Effector memory CD8-positive, alpha-beta T cell (primary cell): Measurements from ENCODE around the gene MRPL51.
"Not testable (repeated sequence)": the region's sequence is repeated elsewhere in the genome, so short reads cannot be mapped to it uniquely, and the experiment has no call there.

Source experiments
- ATAC-seq: fragments of 150-1000 bp; cut with Tn5 transposase; replicated peaks from 2 replicates; pipeline ENCODE4 v1.10.0; 2021; ENCODE audit warnings: mild to moderate bottlenecking, moderate library complexity
- DNase-seq, 3 experiments: peaks; one replicate each; pipeline ENCODE4 v3.0.0; 2021
- H3K27ac Mint-ChIP-seq, 2 donors: one replicate each; pipeline ENCODE4 v1.8.0; 2022; ENCODE audit warnings: mild to moderate bottlenecking in 2 of 2, mixed read lengths in 2 of 2, moderate library complexity in 2 of 2
- H3K27me3 Mint-ChIP-seq, 2 donors: one replicate each; pipeline ENCODE4 v1.8.0; 2022; ENCODE audit warnings: mixed read lengths in 2 of 2
- H3K36me3 Mint-ChIP-seq: one replicate; pipeline ENCODE4 v1.8.0; 2022; ENCODE audit warnings: mild to moderate bottlenecking, moderate library complexity, mixed read lengths; ENCODE audit not compliant: insufficient read depth
- H3K4me1 Mint-ChIP-seq, 2 donors: one replicate each; pipeline ENCODE4 v1.8.0; 2022; ENCODE audit warnings: low read depth in 2 of 2, mixed read lengths in 2 of 2
- H3K4me3 Mint-ChIP-seq, 2 donors: one replicate each; pipeline ENCODE4 v1.8.0; 2022; ENCODE audit warnings: mild to moderate bottlenecking in 2 of 2, mixed read lengths in 2 of 2, moderate library complexity in 2 of 2
- H3K9me3 Mint-ChIP-seq, 2 donors: one replicate each; pipeline ENCODE4 v1.8.0; 2022; ENCODE audit warnings: mixed read lengths in 2 of 2

The MRPL51 gene

GRCh38 chr12:6526766-6527525 lies 33.9 kb upstream of the MRPL51 start:
- H3K27me3 Mint-ChIP-seq: no peaks in the 10 kb centered on the region
- peaks cover 1 to 2% of the 10 kb centered on the region in 2 donors for H3K4me1 Mint-ChIP-seq
- H3K36me3 Mint-ChIP-seq: peaks cover 81% of the 10 kb centered on the region
- no peak overlapping the region for H3K4me3 Mint-ChIP-seq
- H3K9me3 Mint-ChIP-seq: no peaks in the 10 kb centered on the region
- H3K27ac Mint-ChIP-seq: no peak overlapping the region
- no peak for ATAC-seq
- DNase-seq: no peak

DNA sequence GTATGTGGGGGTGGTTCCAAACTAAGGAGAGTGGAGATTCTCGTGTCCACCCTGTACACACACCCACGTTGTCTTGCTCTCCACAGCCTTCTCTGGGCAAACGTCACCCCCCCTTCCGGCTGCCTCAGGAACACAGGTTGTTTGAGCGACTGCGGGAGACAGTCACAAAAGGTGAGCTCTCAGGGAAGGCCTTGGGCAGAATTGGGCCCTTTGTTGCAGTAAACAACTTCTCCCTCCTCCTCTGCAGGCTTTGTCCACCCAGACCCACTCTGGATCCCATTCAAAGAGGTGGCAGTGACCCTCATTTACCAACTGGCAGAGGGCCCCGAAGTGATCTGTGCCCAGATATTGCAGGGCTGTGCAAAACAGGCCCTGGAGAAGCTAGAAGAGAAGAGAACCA lies 33.1 kb upstream of the MRPL51 start:
- Mint-ChIP-seq H3K4me1 (no peaks in the 10 kb centered on the region), H3K36me3 (peaks cover 80% of the 10 kb centered on the region), H3K9me3 (no peaks in the 10 kb centered on the region), H3K27me3 (no peaks in the 10 kb centered on the region), H3K27ac (no peak overlapping the region), H3K4me3 (no peak overlapping the region)
- DNase-seq (no peak), ATAC-seq (no peak)

- no peaks in the 10 kb centered on the region for H3K9me3 Mint-ChIP-seq
Measured at GRCh38 chr12:6524648-6525047, 31.6 kb upstream of the MRPL51 start.

GRCh38 chr12:6523708-6524107 lies 30.6 kb upstream of the MRPL51 start:
- ATAC-seq: no peak
- H3K9me3 Mint-ChIP-seq: no peaks in the 10 kb centered on the region
- H3K4me1 Mint-ChIP-seq: peaks cover 1 to 6% of the 10 kb centered on the region in 2 donors
- H3K27me3 Mint-ChIP-seq: no peaks in the 10 kb centered on the region
- H3K4me3 Mint-ChIP-seq: no peak overlapping the region
- peaks cover 76% of the 10 kb centered on the region for H3K36me3 Mint-ChIP-seq
- H3K27ac Mint-ChIP-seq: peak overlapping the region; percentile 44 to 71
- no peak for DNase-seq

More at GRCh38 chr12:6524648-6525047, 31.6 kb upstream of the MRPL51 start:
- Mint-ChIP-seq H3K36me3 (peaks cover 78% of the 10 kb centered on the region), H3K27me3 (no peaks in the 10 kb centered on the region), H3K4me1 (peaks cover 1 to 6% of the 10 kb centered on the region in 2 donors), H3K4me3 (no peak overlapping the region), H3K27ac (peak overlapping the region in 1 of 2 donors; percentile 59)
- ATAC-seq: no peak
- DNase-seq: no peak

DNA sequence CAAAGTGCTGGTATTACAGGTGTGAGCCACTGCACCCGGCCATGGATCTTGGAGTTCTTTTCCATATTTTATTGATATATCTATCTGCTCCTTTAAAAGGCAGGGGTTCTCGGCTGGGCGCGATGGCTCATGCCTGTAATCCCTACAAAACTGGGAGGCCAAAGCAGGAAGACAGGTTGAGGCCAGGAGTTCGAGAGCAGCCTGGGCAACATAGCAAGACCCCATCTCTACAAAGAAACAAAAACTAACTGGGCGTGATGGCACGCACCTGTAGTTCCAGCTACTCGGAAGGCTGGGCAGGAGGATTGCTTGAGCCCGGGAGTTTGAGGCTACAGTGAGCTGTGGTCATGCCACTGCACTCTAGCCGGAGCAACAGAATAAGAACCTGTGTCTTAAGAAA lies 29.1 kb upstream of the MRPL51 start:
- Mint-ChIP-seq H3K36me3 (peaks cover 73% of the 10 kb centered on the region), H3K27ac (no peak overlapping the region)
- ATAC-seq: no peak

GRCh38 chr12:6520186-6520585 lies 27.1 kb upstream of the MRPL51 start:
- Mint-ChIP-seq H3K9me3 (no peaks in the 10 kb centered on the region), H3K36me3 (peaks cover 70% of the 10 kb centered on the region), H3K27ac (peak overlapping the region; percentile 19 to 79), H3K4me1 (peaks cover 1 to 6% of the 10 kb centered on the region in 2 donors), H3K4me3 (no peak overlapping the region), H3K27me3 (no peaks in the 10 kb centered on the region)
- DNase-seq (no peak), ATAC-seq (no peak)

More for the DNA sequence above, 29.1 kb upstream of the MRPL51 start:
- H3K27me3 Mint-ChIP-seq: no peaks in the 10 kb centered on the region
- H3K9me3 Mint-ChIP-seq: no peaks in the 10 kb centered on the region
- peaks cover 1 to 6% of the 10 kb centered on the region in 2 donors for H3K4me1 Mint-ChIP-seq
- no peak overlapping the region for H3K4me3 Mint-ChIP-seq
- DNase-seq: no peak

- no peak overlapping the region for H3K4me3 Mint-ChIP-seq
- no peak for DNase-seq
- H3K27me3 Mint-ChIP-seq: no peaks in the 10 kb centered on the region
- H3K9me3 Mint-ChIP-seq: no peaks in the 10 kb centered on the region
- H3K4me1 Mint-ChIP-seq: peaks cover 0 to 8% of the 10 kb centered on the region in 2 donors
- H3K27ac Mint-ChIP-seq: peak overlapping the region in 1 of 2 donors; percentile 36
- no peak for ATAC-seq
- peaks cover 28% of the 10 kb centered on the region for H3K36me3 Mint-ChIP-seq
Measured at GRCh38 chr12:6508087-6508486, 15.0 kb upstream of the MRPL51 start.

- peaks cover 21% of the 10 kb centered on the region for H3K36me3 Mint-ChIP-seq
- H3K9me3 Mint-ChIP-seq: no peaks in the 10 kb centered on the region
- no peak overlapping the region for H3K4me3 Mint-ChIP-seq
- H3K27ac Mint-ChIP-seq: peak overlapping the region in 1 of 2 donors; percentile 36
- H3K4me1 Mint-ChIP-seq: peaks cover 0 to 8% of the 10 kb centered on the region in 2 donors
- no peaks in the 10 kb centered on the region for H3K27me3 Mint-ChIP-seq
- ATAC-seq: no peak
- DNase-seq: no peak
Measured at GRCh38 chr12:6507102-6507998, 14.3 kb upstream of the MRPL51 start.

DNA sequence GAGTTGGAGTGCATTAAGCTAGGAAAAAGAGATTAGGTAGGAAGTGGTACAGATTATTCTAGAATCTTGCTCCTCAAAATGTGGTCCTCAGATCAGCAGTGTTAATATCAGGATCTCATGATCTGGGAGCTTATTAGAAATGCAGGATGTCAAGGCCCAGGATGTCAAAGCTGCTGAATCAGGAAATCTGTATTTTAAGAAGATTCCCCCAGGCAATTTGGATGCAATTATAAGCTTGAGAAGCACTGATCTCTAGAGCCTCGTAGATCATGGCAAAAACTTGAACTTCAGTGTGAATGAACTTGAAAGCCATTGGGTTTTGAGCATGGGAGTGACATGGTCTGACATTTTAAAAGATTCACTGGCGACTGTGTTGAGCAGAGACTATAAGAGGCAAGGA lies 7.4 kb upstream of the MRPL51 start:
- ATAC-seq (no peak), DNase-seq (no peak)
- Mint-ChIP-seq H3K27ac (no peak overlapping the region), H3K4me1 (peaks cover 1 to 7% of the 10 kb centered on the region in 2 donors), H3K4me3 (no peak overlapping the region), H3K36me3 (peaks cover 16% of the 10 kb centered on the region), H3K27me3 (no peaks in the 10 kb centered on the region), H3K9me3 (no peaks in the 10 kb centered on the region)

DNA sequence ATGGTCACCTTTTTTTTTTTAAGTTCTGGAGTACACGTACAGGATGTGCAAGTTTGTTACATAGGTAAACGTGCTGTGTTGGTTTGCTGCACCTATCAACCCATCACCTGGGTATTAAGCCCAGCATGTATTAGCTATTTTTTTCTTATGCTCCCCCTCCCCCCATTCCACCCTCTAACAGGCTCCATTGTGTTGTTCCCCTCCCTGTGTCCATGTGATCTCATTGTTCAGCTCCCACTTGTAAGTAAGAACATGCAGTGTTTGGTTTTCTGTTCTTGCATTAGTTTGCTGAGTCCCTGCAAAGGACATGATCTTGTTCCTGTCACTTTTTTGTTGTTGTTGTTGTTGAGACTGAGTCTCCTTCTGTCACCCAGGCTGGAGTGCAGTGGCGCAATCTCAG lies 4.2 kb upstream of the MRPL51 start:
- DNase-seq, H3K27me3 Mint-ChIP-seq, H3K9me3 Mint-ChIP-seq, ATAC-seq, H3K4me3 Mint-ChIP-seq: not testable (repeated sequence)
- H3K27ac Mint-ChIP-seq: peak overlapping the region; percentile 76 to 79
- H3K4me1 Mint-ChIP-seq: peaks cover 27% of the 10 kb centered on the region in 2 donors
- peaks cover 39% of the 10 kb centered on the region for H3K36me3 Mint-ChIP-seq

DNA sequence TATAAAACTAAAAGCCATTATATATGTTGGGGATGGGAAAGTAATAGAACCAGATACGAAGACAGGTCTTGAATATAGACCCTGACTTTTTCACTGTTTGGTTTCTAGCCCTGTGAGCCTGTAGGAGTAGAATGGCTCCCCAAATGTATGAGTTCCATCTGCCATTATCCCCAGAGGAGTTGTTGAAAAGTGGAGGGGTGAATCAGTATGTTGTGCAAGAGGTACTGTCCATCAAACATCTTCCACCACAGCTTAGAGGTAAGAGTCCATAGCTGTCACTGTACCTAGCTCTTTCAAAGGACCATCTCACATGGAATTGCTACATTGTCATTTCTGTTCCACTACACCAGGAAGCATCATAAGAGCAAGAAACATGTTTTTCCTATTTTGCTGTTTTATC lies 1.9 kb upstream of the MRPL51 start:
- peaks cover 42% of the 10 kb centered on the region for H3K36me3 Mint-ChIP-seq
- no peaks in the 10 kb centered on the region for H3K27me3 Mint-ChIP-seq
- peaks cover 27 to 28% of the 10 kb centered on the region in 2 donors for H3K4me1 Mint-ChIP-seq
- H3K27ac Mint-ChIP-seq: peak overlapping the region in 1 of 2 donors; percentile 93
- DNase-seq (no peak), ATAC-seq (no peak)
- no peaks in the 10 kb centered on the region for H3K9me3 Mint-ChIP-seq
- H3K4me3 Mint-ChIP-seq: peak overlapping the region; percentile 91 to 92

- Mint-ChIP-seq H3K27me3 (no peaks in the 10 kb centered on the region), H3K36me3 (peaks cover 40% of the 10 kb centered on the region), H3K27ac (peak overlapping the region; percentile 93 to 96), H3K9me3 (no peaks in the 10 kb centered on the region), H3K4me3 (peak overlapping the region; percentile 91 to 92), H3K4me1 (peaks cover 27 to 28% of the 10 kb centered on the region in 2 donors)
- DNase-seq: no peak
- ATAC-seq: peak; percentile 37
Measured at GRCh38 chr12:6494258-6494743, 1.2 kb upstream of the MRPL51 start.

DNA sequence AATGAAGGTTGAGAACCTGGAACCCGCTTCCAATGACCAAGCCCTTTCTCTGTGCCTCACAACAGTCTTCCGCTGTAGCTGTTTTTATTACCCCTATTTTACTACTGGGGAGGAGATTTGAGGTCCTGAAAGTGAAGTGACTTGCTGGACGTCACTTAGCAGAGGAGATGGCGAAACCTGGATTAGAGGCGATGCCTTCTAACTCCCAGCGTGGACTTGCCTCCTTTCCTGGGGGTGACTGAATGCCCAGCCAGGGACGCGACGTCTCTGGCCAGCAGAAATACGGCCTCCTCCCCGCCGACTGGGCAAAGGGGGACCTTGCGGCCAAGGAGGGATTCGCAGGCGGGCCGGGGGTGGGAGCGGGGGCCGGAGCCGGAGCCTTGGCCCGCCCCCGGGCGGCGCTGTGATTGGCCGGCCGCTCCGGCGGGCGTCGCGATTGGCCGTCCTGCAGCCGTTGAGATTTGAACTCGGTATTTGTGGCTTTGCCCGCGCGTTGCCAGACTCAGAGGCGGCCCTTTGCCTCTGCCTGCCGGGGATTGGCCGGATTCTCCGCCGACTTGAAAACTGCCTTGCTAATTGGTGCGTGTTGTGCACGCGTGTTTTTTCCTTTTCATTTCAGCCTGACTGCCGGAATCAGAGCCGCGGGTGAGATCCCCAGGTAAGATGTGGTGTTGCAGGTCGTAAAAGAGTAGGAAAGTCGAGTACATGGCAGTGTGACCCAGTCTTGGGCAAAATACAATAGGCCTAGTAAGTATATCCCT lies 615 bp upstream of the MRPL51 start, which contains the start of gene NCAPD2:
NCAPD2 (plus strand) TSS at position 606 of the 761 bp plus-strand sequence. CDS start 997 bp downstream, outside the sequence.
- Mint-ChIP-seq H3K9me3 (no peaks in the 10 kb centered on the region), H3K4me1 (peaks cover 27 to 28% of the 10 kb centered on the region in 2 donors), H3K4me3 (peak within 1 kb of the TSS; percentile 91 to 92), H3K27ac (peak within 1 kb of the TSS; percentile 93 to 96), H3K27me3 (no peaks in the 10 kb centered on the region), H3K36me3 (peaks cover 35% of the 10 kb centered on the region)
- ATAC-seq (peak; percentile 82), DNase-seq (peak; percentile 88 to 91 (median 91))
